ENCODE results near the gene RGS9.
A peak's percentile ranks its signal among the peaks of the same experiment; 100 is the strongest.

RGS9 gene

GRCh38 chr17:65123757-65124675 lies 13.2 kb upstream of the RGS9 start:
- H3K4me3 ChIP-seq (ENCODE audit: low read depth, low read length) = peak overlapping the region; percentile 65; the same call in 1 of the 2 replicates
- DNase-seq (ENCODE audit: low read depth) = no peak
- TF ChIP-seq CTCF (IDR thresholded peaks at IDR 0.05; ENCODE audit: low read depth, low read length, missing control alignments) = no peak

- H3K4me3 ChIP-seq (ENCODE audit: low read depth, low read length) = no peak overlapping the region
- no peak for DNase-seq (ENCODE audit: low read depth)
- TF ChIP-seq CTCF (IDR thresholded peaks at IDR 0.05; ENCODE audit: low read depth, low read length, missing control alignments) = no peak
Observed at GRCh38 chr17:65130832-65131231, 6.3 kb upstream of the RGS9 start.

- no peak for TF ChIP-seq CTCF (IDR thresholded peaks at IDR 0.05; ENCODE audit: low read depth, low read length, missing control alignments)
- no peak overlapping the region for H3K4me3 ChIP-seq (ENCODE audit: low read depth, low read length)
- no peak for DNase-seq (ENCODE audit: low read depth)
Observed at GRCh38 chr17:65131240-65131639, 5.9 kb upstream of the RGS9 start.

- DNase-seq (ENCODE audit: low read depth) = no peak
- TF ChIP-seq CTCF (IDR thresholded peaks at IDR 0.05; ENCODE audit: low read depth, low read length, missing control alignments) = no peak
- H3K4me3 ChIP-seq (ENCODE audit: low read depth, low read length) = no peak overlapping the region
Observed at GRCh38 chr17:65131946-65132345, 5.2 kb upstream of the RGS9 start.

GRCh38 chr17:65134035-65134434 lies 3.1 kb upstream of the RGS9 start:
- DNase-seq (ENCODE audit: low read depth) = no peak
- TF ChIP-seq CTCF (IDR thresholded peaks at IDR 0.05; ENCODE audit: low read depth, low read length, missing control alignments) = no peak
- H3K4me3 ChIP-seq (ENCODE audit: low read depth, low read length) = no peak overlapping the region

- no peak overlapping the region for H3K4me3 ChIP-seq (ENCODE audit: low read depth, low read length)
- no peak for DNase-seq (ENCODE audit: low read depth)
- no peak for TF ChIP-seq CTCF (IDR thresholded peaks at IDR 0.05; ENCODE audit: low read depth, low read length, missing control alignments)
Observed at GRCh38 chr17:65139101-65139764, 2.1 kb downstream of the RGS9 start.

All from GM12864 (cell line).